G401 (cell line): ENCODE results near the gene AKR7A3. TPM values are rescaled to one million over a fixed set of nuclear protein-coding genes. Genes with fewer than 3 reads are reported as not detected.
"Not testable (repeated sequence)": the region's sequence is repeated elsewhere in the genome, so short reads cannot be mapped to it uniquely, and the experiment has no call there.

ENCODE experiments used
- DNase-seq: peaks from one replicate; pipeline ENCODE4 v3.0.0-alpha.2; 2015; ENCODE audit warnings: low spot score
- in situ Hi-C: cut with HindIII; loops from 2 replicates; pipeline ENCODE4 v1.10.0; 2016; ENCODE audit warnings: low sequenced_read_pairs, mixed read lengths
- total RNA-seq: library from RNA; depleted of rRNA; stranded (reverse); fragments of >200 nt; shearing (Covaris generic); gene quantifications from 2 replicates; pipeline ENCODE4 v1.2.3, GENCODE V29; 2014; rRNA removed

The AKR7A3 gene
- not detected in 2 replicates for total RNA-seq

DNA sequence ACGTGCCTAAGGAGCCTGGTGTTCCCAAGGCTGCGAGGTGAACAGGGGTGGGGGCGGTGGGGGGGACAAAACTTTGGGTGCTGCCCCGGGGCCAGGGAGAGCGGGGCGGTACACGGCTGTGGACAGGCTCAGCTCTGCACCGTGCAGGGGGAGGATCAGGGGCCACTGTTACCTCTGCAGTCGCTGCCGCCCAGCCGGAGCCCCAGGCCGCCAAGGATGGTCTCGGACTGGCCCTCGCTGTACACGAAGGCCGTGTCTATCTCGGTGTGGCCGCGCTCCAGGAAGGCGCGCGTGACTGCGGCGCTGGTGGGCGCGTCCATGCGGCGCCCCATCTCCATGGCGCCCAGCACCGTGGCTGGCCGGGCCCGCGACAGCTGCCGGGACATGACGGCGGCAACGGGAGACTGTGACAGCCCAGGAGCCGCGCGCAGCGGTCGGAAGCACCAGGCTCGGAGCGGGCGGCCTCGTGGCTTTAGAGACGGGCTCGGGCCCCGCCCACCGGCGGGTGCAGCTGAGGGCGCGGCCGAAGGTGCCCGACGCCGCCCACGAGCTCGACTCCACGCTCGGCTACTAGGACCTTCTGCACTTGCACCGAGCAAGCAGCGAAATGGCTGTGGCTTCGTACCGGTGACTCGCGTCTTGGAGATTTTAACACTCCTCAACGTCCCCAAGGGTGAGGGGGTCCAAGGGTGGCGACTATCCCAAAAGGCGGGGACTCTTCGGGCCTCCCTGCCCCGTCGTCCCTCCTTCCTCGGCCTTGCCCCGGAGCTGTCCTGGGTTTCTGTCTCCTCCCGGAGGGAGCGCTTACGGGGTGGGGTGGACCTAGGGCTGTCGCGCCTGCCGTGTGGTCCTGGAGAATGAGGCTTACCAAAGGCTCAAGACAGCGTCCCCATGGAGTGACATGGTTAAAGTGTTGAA, at the start of gene AKR7A3:
Gene AKR7A3, minus strand, starts transcription at position 447 of the 918 bp plus-strand sequence. Its CDS starts 61 bp downstream, at position 386.
- in situ Hi-C loops, result not testable (repeated sequence)
- peak; percentile 21 for DNase-seq

DNA sequence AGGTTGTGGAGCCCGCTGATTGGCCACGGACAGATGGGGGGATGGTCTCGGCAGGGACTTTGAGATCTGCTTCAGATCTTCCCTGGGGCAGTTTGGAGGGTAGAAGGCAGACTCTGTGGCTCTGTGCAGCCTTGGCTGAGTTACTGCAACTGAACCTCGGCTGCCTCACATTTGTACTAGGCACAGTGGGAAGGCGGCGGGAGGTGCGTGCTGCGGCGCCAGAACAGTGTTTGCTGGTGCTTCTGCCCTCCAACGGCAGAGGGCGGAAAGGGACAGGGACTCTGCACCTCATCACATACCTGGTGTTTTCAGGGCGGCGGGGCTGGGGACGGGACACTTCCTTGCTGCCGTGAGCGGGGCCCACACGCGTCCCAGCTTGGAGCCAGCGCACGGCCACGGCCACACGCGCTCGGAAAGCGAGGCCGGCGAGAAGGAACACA, 49.8 kb upstream of the AKR7A3 start:
- in situ Hi-C loops, result loop anchor here (25.0 kb wide), 1 partner anchor 299 kb away; the partner anchor contains the start of gene NBL1

DNA sequence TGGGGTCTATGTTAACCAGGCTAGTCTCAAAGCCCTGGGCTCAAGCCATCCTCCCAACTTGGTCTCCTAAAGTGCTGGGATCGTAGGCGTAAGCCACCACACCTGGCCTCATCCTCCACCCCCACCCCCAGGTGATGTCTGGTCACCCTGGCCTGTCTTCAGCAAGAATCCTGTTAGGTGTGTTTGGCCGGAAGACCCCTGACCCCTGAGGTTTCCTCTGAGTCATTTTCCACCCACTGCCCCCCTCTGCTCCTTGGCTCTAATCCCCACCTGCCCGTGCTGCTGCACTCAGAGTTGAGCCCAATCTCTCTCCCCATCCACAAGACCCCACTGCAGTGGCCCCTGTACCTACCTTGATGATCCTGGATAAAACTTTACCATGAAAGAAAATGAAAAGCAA, 48.7 kb upstream of the AKR7A3 start:
- no peak for DNase-seq
- in situ Hi-C loops, result loop anchor here (25.0 kb wide), 1 partner anchor 300 kb away; the partner anchor contains the start of gene NBL1

More for the DNA sequence above, 49.8 kb upstream of the AKR7A3 start:
- DNase-seq, result no peak

DNA sequence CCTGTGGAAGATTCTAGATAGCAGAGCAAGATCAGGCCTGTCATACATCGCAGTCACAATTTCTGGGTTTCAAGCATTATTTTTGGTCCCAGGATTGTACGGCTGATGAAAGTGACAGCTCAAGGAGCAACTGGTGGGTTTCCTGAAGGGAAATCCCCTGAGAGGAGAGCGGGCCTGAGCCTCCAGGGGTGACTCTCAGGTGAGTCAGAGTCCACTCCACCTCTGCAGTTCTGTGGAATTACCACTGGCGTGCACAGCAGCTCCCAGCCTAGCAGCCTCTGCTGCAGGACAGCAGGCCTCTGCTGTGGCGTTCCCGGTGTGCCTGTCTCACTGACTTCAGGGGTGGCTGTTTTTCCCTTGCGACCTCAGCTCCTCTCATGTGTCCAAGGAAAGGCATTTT, 48.0 kb upstream of the AKR7A3 start:
- in situ Hi-C loops, result loop anchor here (25.0 kb wide), 1 partner anchor 301 kb away; the partner anchor contains the start of gene NBL1
- no peak for DNase-seq

DNA sequence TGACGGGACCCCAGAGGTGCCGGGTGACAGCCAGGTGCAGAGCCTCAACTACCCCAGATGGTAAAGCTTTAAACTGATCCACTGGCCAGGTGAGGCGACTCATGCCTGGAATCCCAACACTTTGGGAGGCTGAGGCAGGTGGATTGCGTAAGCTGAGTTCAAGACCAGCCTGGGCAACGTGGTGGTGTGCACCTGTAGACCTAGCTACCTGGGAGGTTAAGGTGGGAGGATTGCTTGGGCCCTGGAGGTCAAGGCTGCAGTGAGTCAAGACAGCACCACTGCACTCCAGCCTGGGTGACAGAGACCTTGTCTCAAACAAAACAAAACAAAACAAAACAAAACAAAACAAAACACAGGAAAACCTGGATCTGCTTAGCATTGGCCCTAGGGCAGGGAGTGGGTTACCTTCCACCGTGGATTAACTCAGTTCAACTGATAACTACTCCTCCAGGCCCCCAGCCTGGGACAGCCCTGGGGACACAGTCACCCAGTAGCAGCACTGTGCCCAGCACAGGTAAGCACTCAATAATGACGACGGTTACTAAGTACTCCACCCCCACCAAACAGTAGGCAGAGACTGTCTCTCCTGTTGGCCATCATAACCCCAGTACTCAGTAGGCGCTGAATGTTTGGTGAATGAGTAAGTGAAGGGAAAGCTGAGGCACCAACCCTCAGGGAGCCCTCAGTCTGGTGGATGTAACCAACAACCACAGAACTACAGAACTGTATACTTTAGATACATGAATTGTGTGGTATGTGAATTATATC, 45.2 kb upstream of the AKR7A3 start:
- DNase-seq, result no peak
- in situ Hi-C loops, result loop anchor here (25.0 kb wide), 1 partner anchor 304 kb away; the partner anchor contains the start of gene NBL1

DNA sequence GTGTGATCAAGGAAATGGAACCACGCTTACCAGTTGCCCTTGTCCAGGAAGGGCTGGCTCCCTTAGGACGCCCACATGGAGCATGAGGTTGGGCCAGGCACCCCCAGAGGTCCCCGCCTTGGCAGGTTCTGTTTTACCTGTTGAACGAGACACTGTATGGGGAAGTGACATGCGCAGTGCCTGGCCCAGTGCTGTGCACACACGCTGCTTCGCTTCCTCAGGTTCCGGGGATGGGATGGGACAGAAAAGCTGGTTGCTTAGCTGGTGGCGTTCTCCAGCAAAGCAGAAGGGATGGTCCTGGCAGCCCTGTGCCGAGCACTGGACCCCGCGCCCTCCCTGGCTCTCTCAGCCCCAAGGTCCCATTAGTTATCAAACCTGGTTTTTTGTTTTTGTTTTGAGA, 44.3 kb upstream of the AKR7A3 start:
- in situ Hi-C loops, result loop anchor here (25.0 kb wide), 1 partner anchor 304 kb away; the partner anchor contains the start of gene NBL1
- DNase-seq, result no peak

DNA sequence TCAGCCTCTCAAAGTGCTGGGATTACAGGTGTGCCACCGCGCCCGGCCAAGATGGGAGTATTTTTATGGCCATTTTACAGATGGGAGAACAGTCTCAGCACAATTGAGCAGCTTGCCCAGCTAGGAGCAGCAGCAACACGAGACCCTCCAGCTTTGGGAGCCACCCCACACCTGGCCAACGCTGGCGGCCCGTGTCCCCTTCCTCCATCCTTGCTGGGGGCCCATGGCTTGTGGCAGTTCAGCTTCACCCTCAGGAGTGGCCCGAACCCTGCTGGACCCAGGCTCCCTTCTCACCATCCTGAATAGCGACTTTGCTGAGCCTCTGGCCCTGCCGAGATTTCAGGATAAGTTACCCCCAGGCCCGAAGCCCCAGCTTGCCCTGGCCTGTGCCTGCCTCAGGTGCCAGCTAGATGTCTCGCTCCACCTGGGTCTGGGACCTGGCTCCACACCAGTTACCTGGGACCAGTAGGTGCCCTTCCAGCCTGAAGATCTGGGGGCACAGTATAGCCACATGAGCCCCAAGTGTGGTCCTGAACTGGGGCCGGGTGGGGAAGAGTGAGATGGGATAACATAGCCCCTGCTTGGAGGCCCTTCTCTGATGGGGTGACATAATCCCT, 42.8 kb upstream of the AKR7A3 start:
- in situ Hi-C loops, result loop anchor here (25.0 kb wide), 1 partner anchor 306 kb away; the partner anchor contains the start of gene NBL1
- DNase-seq, result no peak

DNA sequence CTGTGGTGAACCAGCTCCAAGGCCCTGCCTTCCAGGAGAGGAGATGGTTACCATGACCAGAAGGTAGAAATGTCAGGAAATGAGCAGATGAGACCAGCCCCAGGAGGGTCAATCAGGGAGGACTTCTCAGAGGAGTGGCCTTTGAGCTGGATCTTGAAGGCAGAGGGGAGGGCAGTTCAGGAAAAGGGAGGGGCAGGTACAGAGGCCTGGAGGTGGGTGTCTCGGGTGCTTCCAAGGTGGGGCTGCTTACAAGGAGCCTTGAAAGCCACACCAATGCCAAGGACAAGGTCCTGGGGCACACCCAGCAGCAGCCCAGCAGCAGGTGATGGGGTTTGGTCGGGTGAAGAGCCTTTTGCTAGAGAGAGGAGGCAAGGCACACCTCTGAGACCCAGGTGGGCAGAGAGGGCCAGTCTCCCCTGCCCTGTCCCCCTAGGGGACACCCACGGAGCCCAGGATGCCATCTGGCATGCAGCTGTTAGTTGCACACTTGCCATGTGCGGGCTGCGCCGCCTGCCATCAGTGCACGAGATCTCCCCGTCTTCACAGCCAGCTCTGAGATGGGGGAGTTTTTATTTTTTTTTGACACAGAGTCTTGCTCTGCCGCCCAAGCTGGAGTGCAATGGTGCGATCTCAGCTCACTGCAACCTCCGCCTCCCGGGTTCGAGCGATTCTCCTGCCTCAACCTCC, 42.0 kb upstream of the AKR7A3 start:
- in situ Hi-C loops, result loop anchor here (25.0 kb wide), 1 partner anchor 307 kb away; the partner anchor contains the start of gene NBL1
- DNase-seq, result no peak

DNA sequence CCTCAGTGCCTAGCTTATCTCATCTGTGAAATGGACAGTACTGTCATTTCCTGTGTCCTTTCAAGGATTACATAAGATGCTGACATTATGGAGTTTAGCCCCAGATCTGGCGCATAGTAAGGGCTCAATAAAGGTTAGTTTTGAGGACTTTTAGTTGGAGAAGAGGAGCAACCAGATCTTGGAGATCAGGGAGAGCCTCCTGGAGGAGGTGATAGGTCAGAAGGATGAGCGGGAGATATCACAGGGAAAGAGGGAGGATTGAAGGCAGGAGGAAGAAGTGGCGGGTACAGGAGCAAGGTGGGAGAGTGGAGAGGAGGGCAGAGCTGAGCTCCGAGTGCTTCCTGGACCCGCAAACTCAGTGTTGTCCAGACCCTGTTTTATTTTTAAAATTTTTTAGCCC, 41.0 kb upstream of the AKR7A3 start:
- in situ Hi-C loops, result loop anchor here (25.0 kb wide), 1 partner anchor 308 kb away; the partner anchor contains the start of gene NBL1
- no peak for DNase-seq

DNA sequence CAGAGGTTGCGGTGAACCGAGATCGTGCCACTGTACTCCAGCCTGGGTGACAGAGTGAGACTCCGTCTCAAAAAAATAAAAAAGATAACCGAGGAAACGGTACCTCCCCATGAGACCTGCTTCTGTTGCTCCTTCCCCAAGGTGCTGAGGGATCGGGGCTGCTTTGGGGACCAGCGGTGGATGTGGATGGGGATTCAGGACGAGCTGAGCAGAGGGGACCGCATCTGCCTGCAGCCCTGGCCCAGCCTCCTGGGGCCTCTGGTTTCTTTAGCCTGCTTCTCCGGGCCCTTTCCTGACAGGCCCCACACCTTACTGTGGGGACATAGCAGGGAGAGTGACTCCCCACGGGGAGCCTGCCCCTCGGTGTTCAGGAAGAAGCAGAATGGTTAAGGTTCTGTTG, 40.6 kb upstream of the AKR7A3 start:
- in situ Hi-C loops, result loop anchor here (25.0 kb wide), 1 partner anchor 308 kb away; the partner anchor contains the start of gene NBL1
- no peak for DNase-seq

DNA sequence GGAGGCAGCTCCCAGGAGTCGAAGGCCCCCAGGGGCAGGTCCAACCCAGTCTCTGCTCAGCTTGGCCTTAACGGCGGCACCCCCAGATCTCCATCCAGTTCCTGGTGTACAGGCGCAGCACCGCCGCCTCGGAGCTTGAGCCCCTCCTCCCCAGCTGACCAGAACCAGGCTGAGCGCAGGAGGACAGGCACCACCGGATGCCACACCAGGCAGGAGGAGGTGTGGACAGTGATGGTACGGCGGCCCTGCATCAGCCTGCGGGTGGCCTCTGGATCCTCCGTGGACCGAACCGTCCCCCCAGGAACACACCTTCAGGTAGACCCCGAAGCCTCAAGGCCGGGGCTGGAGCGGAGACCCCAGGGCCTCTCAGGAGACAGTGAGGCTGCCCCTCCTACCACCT, 39.9 kb upstream of the AKR7A3 start:
- no peak for DNase-seq
- in situ Hi-C loops, result loop anchor here (25.0 kb wide), 1 partner anchor 309 kb away; the partner anchor contains the start of gene NBL1

DNA sequence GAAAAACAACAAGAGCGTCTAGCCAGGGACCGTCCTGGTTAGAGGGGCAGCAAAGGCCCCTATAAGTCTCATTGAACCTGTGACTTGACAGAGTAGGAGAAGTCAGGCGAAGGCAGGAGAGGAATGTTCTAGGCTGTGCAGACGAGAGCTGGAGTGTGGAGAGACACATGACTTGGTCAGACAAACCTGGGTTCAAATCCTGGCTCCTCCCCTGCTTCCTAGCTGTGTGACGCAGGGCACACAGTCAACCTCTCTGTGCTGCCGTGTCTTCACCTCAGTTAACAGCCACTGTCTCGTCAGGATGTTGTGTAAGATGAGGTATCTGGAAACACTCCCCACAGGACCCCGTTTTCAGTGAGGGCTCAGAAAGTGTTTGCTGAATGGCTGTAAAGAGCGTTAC, 39.2 kb upstream of the AKR7A3 start:
- no peak for DNase-seq
- in situ Hi-C loops, result loop anchor here (25.0 kb wide), 1 partner anchor 310 kb away; the partner anchor contains the start of gene NBL1

DNA sequence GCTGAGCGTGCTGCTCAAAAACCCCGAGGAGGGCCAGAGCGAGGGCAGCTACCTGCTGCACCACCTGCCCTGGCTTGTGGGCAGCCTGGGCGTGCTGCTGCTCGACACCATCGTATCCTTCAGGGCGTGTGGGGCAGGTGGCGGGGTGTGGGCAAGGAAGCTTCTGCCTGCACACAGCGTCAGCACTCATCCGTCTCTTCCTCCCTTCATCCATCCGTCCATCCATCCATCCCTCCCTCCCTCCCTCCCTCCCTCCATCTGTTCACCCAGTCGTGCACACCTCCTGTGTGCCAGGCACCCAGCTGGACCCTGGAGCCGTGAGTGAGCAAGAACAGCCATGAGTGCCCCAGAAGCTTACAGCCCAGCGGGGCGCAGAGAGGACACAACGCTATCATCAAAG, 38.7 kb upstream of the AKR7A3 start:
- in situ Hi-C loops, result loop anchor here (25.0 kb wide), 1 partner anchor 310 kb away; the partner anchor contains the start of gene NBL1
- DNase-seq, result peak; percentile 68

DNA sequence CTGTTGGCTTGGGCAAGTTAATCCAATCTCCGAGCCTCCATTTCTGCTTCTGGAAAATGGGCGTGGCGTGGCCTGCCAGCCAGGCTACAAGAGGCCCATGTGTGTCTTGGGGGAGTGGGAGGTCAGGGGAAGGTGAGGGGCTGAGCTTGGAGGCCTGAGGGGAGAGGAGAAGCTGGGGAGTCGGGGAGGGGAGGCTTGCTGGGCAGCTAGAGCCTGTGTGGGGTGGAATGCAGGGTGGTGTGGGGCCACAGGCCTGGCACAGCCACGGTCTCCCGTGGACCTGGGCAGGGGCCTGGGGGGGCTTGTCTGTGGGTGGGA, 38.1 kb upstream of the AKR7A3 start:
- in situ Hi-C loops, result loop anchor here (25.0 kb wide), 1 partner anchor 311 kb away; the partner anchor contains the start of gene NBL1
- no peak for DNase-seq

DNA sequence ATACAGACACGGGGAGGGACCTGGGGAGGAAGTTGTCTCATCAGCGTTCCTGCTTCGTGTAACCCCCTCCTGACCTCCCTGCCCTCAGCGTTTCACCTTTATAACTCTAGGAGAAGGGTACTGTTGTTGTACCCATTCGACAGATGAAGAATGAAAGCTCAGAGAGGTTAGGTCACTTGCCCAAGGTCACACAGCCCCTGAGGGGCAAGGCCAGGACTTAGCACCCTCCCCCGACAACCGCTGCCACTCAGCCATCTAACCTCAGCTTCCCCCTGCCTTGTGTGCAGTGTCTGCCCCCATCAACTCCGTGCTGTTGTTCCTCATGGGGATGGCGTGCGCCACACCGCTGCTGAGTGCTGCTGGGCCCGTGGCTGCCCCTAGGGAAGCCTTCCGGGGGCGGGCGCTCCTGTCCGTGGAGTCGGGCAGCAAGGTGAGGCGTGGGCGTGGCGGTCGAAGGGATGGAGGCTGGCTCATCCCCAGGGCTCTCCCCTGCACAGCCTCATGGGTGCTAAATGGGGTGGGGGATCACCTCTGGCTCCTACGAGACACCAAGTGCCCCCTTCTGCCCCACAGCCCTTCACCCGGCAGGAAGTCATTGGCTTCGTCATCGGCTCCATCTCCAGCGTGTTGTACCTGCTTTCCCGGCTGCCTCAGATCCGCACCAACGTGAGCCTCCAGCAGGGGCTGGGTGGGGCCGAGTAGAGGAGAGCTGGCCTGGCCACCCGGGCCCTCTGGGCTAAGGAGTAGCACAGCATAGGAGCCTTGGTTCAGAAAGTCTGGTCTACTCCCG, 37.6 kb upstream of the AKR7A3 start:
- DNase-seq, result no peak
- in situ Hi-C loops, result loop anchor here (25.0 kb wide), 1 partner anchor 311 kb away; the partner anchor contains the start of gene NBL1

DNA sequence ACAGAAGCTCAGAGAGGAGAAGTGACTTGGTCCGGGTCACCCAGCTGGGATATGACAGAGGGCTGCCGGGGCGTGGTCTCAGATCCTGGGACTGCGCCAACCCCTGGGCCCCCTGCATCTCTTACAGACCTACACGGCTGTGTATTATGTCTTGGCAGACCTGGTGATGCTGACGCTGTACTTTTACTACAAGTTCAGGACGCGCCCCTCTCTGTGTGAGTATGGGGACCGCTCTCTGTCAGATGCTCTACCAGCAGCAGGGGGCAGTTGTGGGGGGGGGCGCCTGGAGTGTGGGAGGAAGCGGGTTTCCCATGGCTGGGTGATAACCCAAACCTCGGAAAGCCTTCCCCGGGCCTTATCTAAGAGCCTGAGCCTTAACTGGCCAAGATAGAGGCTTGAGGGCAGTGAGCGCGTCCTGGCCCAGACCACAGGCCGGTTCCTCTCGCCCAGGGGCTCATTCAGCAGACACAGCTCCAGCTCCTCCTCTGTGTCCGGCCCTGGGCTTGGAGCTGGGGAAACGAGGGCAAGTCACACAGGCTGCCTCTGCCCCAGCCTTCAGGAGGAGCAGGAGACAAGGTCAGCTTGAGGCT, 36.9 kb upstream of the AKR7A3 start:
- DNase-seq, result no peak
- in situ Hi-C loops, result loop anchor here (25.0 kb wide), 1 partner anchor 312 kb away; the partner anchor contains the start of gene NBL1

DNA sequence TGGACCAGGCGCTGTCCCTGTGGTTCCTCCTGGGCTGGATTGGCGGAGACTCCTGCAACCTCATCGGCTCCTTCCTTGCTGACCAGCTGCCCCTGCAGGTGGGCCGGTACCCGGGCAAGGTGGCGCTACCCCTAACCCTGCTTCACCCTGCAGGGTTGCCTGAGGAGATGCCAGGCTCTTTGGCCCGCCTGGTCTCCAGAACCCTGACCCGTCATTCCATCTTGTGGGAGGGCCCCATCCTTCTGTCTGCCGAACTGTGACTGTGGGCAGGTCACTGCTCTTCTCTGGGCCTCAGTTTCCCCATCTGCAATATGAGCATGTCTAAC, 36.1 kb upstream of the AKR7A3 start:
- in situ Hi-C loops, result no loop called here
- no peak for DNase-seq
